Stimulated activated naive CD8-positive, alpha-beta T cell treated with anti-CD3 and anti-CD28 coated beads, Interleukin-15, amount 100 ng/mL, for 72 hours (primary cell): ENCODE results near the gene CSNK1G2.
A peak's percentile ranks its signal among the peaks of the same experiment; 100 is the strongest.

ENCODE experiments used
- ATAC-seq: fragments of 150-1000 bp; cut with Tn5 transposase; 2 replicates; pipeline ENCODE4 v1.10.0; 2021; ENCODE audit warnings: mild to moderate bottlenecking, moderate library complexity
- DNase-seq, 2 donors: peaks; one replicate each; pipeline ENCODE4 v3.0.0; 2021 to 2022
- H3K27ac Mint-ChIP-seq, 2 donors: one replicate each; pipeline ENCODE4 v1.8.0; 2022; ENCODE audit warnings: mild to moderate bottlenecking in 2 of 2, mixed read lengths in 2 of 2, moderate library complexity in 2 of 2
- H3K27me3 Mint-ChIP-seq: one replicate; pipeline ENCODE4 v1.8.0; 2022; ENCODE audit warnings: mixed read lengths
- H3K4me1 Mint-ChIP-seq: one replicate; pipeline ENCODE4 v1.8.0; 2022; ENCODE audit warnings: mild to moderate bottlenecking, mixed read lengths
- H3K4me3 Mint-ChIP-seq, 2 donors: one replicate each; pipeline ENCODE4 v1.8.0; 2022; ENCODE audit warnings: mild to moderate bottlenecking in 2 of 2, mixed read lengths in 2 of 2, moderate library complexity in 1 of 2
- H3K9me3 Mint-ChIP-seq, 2 donors: one replicate each; pipeline ENCODE4 v1.8.0; 2022; ENCODE audit warnings: mixed read lengths in 2 of 2

Gene CSNK1G2

GRCh38 chr19:1941146-1942077 lies at the start of gene CSNK1G2:
TSS of gene CSNK1G2 (plus strand) at chr19:1941172. CDS start at chr19:1969773, 28,601 bp downstream.
- Mint-ChIP-seq H3K27me3 (no peaks in the 10 kb centered on the region), H3K4me1 (peaks cover 43% of the 10 kb centered on the region), H3K27ac (peak within 1 kb of the TSS; percentile 84 to 94), H3K4me3 (peak within 1 kb of the TSS; percentile 94), H3K9me3 (no peaks in the 10 kb centered on the region)
- peak in 1 of 2 donors; percentile 27 for DNase-seq
- peak; percentile 51 for ATAC-seq

DNA sequence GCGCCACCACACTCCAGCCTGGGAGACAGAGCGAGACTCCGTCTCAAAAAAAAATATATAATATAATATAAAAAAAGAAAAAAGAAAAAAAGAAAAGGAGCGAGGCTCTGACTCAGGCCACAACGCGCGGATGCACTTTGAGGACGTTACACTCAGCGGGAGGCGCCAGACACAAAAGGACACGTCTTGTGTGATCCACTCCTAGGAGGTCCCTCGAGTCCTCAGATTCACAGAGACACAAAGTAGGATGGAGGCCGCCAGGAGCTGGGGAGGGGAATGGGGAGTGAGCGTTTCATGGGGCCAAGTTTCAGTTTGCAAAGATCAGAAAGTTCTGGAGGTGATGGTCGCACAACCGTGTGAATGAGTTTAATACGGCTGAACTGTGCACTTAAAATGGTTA lies 47.2 kb upstream of the CSNK1G2 start:
- H3K4me1 Mint-ChIP-seq = peaks cover 42% of the 10 kb centered on the region
- no peak overlapping the region for H3K4me3 Mint-ChIP-seq
- no peaks in the 10 kb centered on the region for H3K9me3 Mint-ChIP-seq
- peak overlapping the region in 1 of 2 donors; percentile 90 for H3K27ac Mint-ChIP-seq
- ATAC-seq (no peak), DNase-seq (no peak)
- no peaks in the 10 kb centered on the region for H3K27me3 Mint-ChIP-seq

DNA sequence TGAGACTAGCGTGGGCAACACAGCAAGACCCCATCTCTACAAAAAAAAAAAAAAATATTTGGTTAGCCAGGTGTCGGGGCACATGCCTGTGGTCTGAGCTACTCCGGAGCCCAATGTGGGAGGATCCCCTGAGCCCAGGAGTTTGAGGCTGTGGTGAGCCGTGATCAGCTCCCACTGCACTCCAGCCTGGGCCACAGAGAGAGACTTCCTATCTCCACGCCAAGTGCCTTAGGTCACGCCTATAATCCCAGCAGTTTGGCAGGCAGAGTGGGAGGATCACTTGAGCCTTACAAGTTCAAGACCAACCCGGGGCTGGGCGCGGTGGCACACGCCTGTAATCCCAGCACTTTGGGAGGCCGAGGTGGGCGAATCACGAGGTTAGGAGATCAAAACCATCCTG lies 44.5 kb upstream of the CSNK1G2 start:
- H3K9me3 Mint-ChIP-seq = no peaks in the 10 kb centered on the region
- peaks cover 42% of the 10 kb centered on the region for H3K4me1 Mint-ChIP-seq
- H3K27ac Mint-ChIP-seq = peak overlapping the region; percentile 33 to 80
- DNase-seq (no peak), ATAC-seq (no peak)
- H3K27me3 Mint-ChIP-seq = no peaks in the 10 kb centered on the region
- H3K4me3 Mint-ChIP-seq = peak overlapping the region; percentile 92 to 95

DNA sequence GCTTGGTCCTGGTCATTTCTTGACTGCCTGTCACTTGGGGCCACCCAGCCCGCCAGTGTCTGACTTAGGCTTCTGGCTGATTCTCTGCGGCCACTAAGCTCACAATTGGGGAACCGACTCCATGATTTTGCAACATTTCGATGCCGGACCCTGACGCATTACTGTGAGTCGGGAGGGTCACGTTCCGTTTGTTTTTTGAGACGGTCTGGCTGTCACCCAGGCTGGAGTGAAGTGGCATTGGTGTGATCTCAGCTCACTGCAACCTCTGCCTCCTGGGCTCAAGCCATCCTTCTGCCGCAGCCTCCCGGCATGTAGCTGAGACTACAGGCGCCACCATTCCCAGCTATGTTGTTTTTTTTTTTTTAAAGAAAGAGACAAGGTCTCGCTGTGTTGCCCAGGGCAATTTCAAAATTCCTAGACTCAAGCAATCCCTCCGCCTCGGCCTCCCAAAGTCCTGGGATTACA lies 39.0 kb upstream of the CSNK1G2 start:
- Mint-ChIP-seq H3K4me1 (peaks cover 48% of the 10 kb centered on the region), H3K27ac (no peak overlapping the region), H3K4me3 (no peak overlapping the region), H3K27me3 (no peaks in the 10 kb centered on the region), H3K9me3 (no peaks in the 10 kb centered on the region)
- DNase-seq (no peak), ATAC-seq (no peak)

DNA sequence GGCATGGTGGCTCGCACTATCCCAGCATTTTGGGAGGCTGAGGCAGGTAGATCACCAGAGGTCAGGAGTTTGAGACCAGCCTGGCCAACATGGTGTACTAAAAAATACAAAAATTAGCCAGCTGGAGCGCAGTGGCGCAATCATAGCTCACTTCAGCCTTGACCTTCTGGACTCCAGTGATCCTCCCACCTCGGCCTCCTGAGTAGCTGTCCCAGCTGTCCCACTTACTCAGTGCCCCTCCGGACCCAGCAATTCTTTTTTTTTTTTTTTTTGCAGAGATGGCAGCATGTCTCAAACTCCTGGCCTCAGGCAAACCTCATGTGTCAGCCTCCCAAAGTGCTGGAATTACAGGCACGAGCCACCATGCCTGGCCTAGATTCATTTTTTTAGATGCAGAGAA lies 38.0 kb upstream of the CSNK1G2 start:
- DNase-seq = no peak
- Mint-ChIP-seq H3K4me3 (peak overlapping the region in 1 of 2 donors; percentile 35), H3K27me3 (no peaks in the 10 kb centered on the region), H3K4me1 (peaks cover 49% of the 10 kb centered on the region), H3K9me3 (no peaks in the 10 kb centered on the region), H3K27ac (peak overlapping the region in 1 of 2 donors; percentile 63)
- no peak for ATAC-seq

- Mint-ChIP-seq H3K27ac (peak overlapping the region; percentile 69 to 87), H3K27me3 (no peaks in the 10 kb centered on the region), H3K4me1 (peaks cover 67% of the 10 kb centered on the region), H3K9me3 (no peaks in the 10 kb centered on the region), H3K4me3 (peak overlapping the region; percentile 88 to 93)
- DNase-seq (no peak), ATAC-seq (no peak)
These were observed 36.2 kb upstream of the CSNK1G2 start for GRCh38 chr19:1904860-1905109.

- Mint-ChIP-seq H3K9me3 (no peaks in the 10 kb centered on the region), H3K27me3 (no peaks in the 10 kb centered on the region), H3K4me3 (peak within 1 kb of the TSS; percentile 88 to 93), H3K4me1 (peaks cover 72% of the 10 kb centered on the region), H3K27ac (peak within 1 kb of the TSS; percentile 89 to 90)
- ATAC-seq (peak; percentile 96), DNase-seq (peak; percentile 99)
These were observed 35.7 kb upstream of the CSNK1G2 start, which contains the start of the genes ADAT3 and SCAMP4 for GRCh38 chr19:1905110-1905862. TSS of gene ADAT3 (plus strand) at chr19:1905399. CDS start at chr19:1912048, 6,649 bp downstream. TSS of gene SCAMP4 (plus strand) at chr19:1905399. CDS start at chr19:1915020, 9,621 bp downstream.

- Mint-ChIP-seq H3K9me3 (no peaks in the 10 kb centered on the region), H3K4me1 (peaks cover 75% of the 10 kb centered on the region), H3K4me3 (peak overlapping the region; percentile 88 to 93), H3K27ac (peak overlapping the region; percentile 82 to 89), H3K27me3 (no peaks in the 10 kb centered on the region)
- ATAC-seq = no peak
- no peak for DNase-seq
These were observed 35.1 kb upstream of the CSNK1G2 start for GRCh38 chr19:1905863-1906375.

GRCh38 chr19:1906985-1907562 lies 33.9 kb upstream of the CSNK1G2 start:
- Mint-ChIP-seq H3K9me3 (no peaks in the 10 kb centered on the region), H3K27me3 (no peaks in the 10 kb centered on the region), H3K27ac (peak overlapping the region in 1 of 2 donors; percentile 33), H3K4me3 (peak overlapping the region in 1 of 2 donors; percentile 51), H3K4me1 (peaks cover 75% of the 10 kb centered on the region)
- no peak for DNase-seq
- ATAC-seq = no peak

GRCh38 chr19:1907563-1908363 lies 33.2 kb upstream of the CSNK1G2 start:
- ATAC-seq (no peak), DNase-seq (no peak)
- Mint-ChIP-seq H3K9me3 (no peaks in the 10 kb centered on the region), H3K27ac (no peak overlapping the region), H3K4me1 (peaks cover 75% of the 10 kb centered on the region), H3K4me3 (peak overlapping the region in 1 of 2 donors; percentile 12), H3K27me3 (no peaks in the 10 kb centered on the region)

- DNase-seq = no peak
- Mint-ChIP-seq H3K27ac (no peak overlapping the region), H3K9me3 (no peaks in the 10 kb centered on the region), H3K4me1 (peaks cover 74% of the 10 kb centered on the region), H3K27me3 (no peaks in the 10 kb centered on the region), H3K4me3 (no peak overlapping the region)
- ATAC-seq = no peak
These were observed 32.7 kb upstream of the CSNK1G2 start for GRCh38 chr19:1908364-1908678.

- Mint-ChIP-seq H3K27me3 (no peaks in the 10 kb centered on the region), H3K27ac (no peak overlapping the region), H3K9me3 (no peaks in the 10 kb centered on the region), H3K4me3 (peak overlapping the region; percentile 53 to 75), H3K4me1 (peaks cover 70% of the 10 kb centered on the region)
- DNase-seq = no peak
- no peak for ATAC-seq
These were observed 31.3 kb upstream of the CSNK1G2 start for GRCh38 chr19:1909761-1910080.

GRCh38 chr19:1910177-1910576 lies 30.8 kb upstream of the CSNK1G2 start:
- ATAC-seq (no peak), DNase-seq (no peak)
- H3K9me3 Mint-ChIP-seq = no peaks in the 10 kb centered on the region
- no peak overlapping the region for H3K27ac Mint-ChIP-seq
- peak overlapping the region in 1 of 2 donors; percentile 75 for H3K4me3 Mint-ChIP-seq
- H3K27me3 Mint-ChIP-seq = no peaks in the 10 kb centered on the region
- peaks cover 65% of the 10 kb centered on the region for H3K4me1 Mint-ChIP-seq

GRCh38 chr19:1911098-1911497 lies 29.9 kb upstream of the CSNK1G2 start:
- ATAC-seq = no peak
- H3K27ac Mint-ChIP-seq = no peak overlapping the region
- no peaks in the 10 kb centered on the region for H3K27me3 Mint-ChIP-seq
- no peaks in the 10 kb centered on the region for H3K9me3 Mint-ChIP-seq
- peaks cover 58% of the 10 kb centered on the region for H3K4me1 Mint-ChIP-seq
- H3K4me3 Mint-ChIP-seq = no peak overlapping the region
- DNase-seq = no peak

GRCh38 chr19:1911995-1912394 lies 29.0 kb upstream of the CSNK1G2 start:
- no peak overlapping the region for H3K4me3 Mint-ChIP-seq
- peaks cover 51% of the 10 kb centered on the region for H3K4me1 Mint-ChIP-seq
- no peaks in the 10 kb centered on the region for H3K9me3 Mint-ChIP-seq
- H3K27ac Mint-ChIP-seq = no peak overlapping the region
- ATAC-seq (peak; percentile 8), DNase-seq (no peak)
- H3K27me3 Mint-ChIP-seq = no peaks in the 10 kb centered on the region
